ENCODE results near the gene GRID1.

DNA sequence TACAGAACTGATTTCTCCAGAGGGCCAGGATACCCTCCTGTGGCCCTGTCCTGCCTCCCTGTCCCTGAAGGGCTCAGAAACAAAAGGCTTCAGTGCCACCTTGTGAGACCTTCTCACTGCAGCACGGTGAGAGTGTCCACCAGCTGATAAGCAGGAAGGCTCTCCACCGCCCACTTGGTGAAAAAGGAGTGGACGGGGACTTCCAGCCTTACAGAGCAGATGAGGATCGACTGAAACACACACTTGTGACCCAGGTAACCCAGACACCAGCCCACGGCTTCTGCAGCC, 330.1 kb downstream of the GRID1 start:
- TF ChIP-seq, protein P1, sequence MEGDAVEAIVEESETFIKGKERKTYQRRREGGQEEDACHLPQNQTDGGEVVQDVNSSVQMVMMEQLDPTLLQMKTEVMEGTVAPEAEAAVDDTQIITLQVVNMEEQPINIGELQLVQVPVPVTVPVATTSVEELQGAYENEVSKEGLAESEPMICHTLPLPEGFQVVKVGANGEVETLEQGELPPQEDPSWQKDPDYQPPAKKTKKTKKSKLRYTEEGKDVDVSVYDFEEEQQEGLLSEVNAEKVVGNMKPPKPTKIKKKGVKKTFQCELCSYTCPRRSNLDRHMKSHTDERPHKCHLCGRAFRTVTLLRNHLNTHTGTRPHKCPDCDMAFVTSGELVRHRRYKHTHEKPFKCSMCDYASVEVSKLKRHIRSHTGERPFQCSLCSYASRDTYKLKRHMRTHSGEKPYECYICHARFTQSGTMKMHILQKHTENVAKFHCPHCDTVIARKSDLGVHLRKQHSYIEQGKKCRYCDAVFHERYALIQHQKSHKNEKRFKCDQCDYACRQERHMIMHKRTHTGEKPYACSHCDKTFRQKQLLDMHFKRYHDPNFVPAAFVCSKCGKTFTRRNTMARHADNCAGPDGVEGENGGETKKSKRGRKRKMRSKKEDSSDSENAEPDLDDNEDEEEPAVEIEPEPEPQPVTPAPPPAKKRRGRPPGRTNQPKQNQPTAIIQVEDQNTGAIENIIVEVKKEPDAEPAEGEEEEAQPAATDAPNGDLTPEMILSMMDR (IDR thresholded peaks at IDR 0.05): no peak
- TF ChIP-seq POLR2AphosphoS5 (IDR thresholded peaks at IDR 0.05): no peak
